Coronary artery (tissue), 2 donors: ENCODE results near the gene SEMA5A.

Source experiments
- DNase-seq: peaks from one replicate; pipeline ENCODE4 v3.0.0-alpha.2; 2017; ENCODE audit warnings: low spot score
- H3K27ac ChIP-seq, 2 donors: fragments of 200-600 bp; sonication (generic); one replicate each; pipeline ENCODE4 v1.5.1; 2016 to 2019
- H3K4me3 ChIP-seq: fragments of 200-600 bp; sonication (generic); 2 replicates; pipeline ENCODE4 v1.5.1; 2016; ENCODE audit warnings: mild to moderate bottlenecking, moderate library complexity
- CTCF ChIP-seq: fragments of 200-600 bp; sonication (generic); IDR thresholded peaks from one replicate; pipeline ENCODE4 v1.5.1; 2019; ENCODE audit warnings: antibody characterized with exemption

SEMA5A gene

GRCh38 chr5:9118852-9119251 is 427.0 kb downstream of the SEMA5A start:
- no peak for TF ChIP-seq CTCF

GRCh38 chr5:9115093-9115492 is 430.8 kb downstream of the SEMA5A start:
- no peak for TF ChIP-seq CTCF
- H3K27ac ChIP-seq, result no peak overlapping the region
- no peak for DNase-seq
- H3K4me3 ChIP-seq, result no peak overlapping the region

More at GRCh38 chr5:9118852-9119251, 427.0 kb downstream of the SEMA5A start:
- no peak for DNase-seq
- no peak overlapping the region for H3K4me3 ChIP-seq
- no peak overlapping the region for H3K27ac ChIP-seq

- H3K4me3 ChIP-seq, result no peak overlapping the region
- no peak overlapping the region for H3K27ac ChIP-seq
- TF ChIP-seq CTCF, result no peak
- no peak for DNase-seq
Observed at GRCh38 chr5:9112520-9113291, 433.2 kb downstream of the SEMA5A start.

DNA sequence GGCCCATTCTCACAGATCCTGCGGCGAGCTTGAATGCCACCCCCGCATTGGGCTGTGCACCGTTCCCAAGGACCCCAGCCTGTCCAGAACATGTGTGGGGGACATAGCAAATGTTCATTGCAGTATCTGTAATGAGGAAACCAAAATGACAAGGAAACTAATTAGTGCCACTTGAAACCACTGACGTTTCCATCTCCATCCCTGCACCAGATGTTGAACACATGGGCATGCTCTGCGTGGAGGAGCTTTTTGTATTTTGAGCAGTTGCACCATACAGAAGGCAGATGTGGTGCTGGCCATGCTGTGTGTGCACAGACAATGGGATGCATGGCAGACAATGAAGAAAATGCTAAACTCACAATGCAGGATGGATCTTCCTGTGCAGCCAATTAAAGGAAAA is 437.7 kb downstream of the SEMA5A start:
- H3K4me3 ChIP-seq, result no peak overlapping the region
- no peak for TF ChIP-seq CTCF
- H3K27ac ChIP-seq, result no peak overlapping the region
- no peak for DNase-seq

- Histone ChIP-seq H3K4me3 (no peak overlapping the region), H3K27ac (no peak overlapping the region)
- no peak for TF ChIP-seq CTCF
- DNase-seq, result no peak
Observed at GRCh38 chr5:9105851-9106250, 440.0 kb downstream of the SEMA5A start.

DNA sequence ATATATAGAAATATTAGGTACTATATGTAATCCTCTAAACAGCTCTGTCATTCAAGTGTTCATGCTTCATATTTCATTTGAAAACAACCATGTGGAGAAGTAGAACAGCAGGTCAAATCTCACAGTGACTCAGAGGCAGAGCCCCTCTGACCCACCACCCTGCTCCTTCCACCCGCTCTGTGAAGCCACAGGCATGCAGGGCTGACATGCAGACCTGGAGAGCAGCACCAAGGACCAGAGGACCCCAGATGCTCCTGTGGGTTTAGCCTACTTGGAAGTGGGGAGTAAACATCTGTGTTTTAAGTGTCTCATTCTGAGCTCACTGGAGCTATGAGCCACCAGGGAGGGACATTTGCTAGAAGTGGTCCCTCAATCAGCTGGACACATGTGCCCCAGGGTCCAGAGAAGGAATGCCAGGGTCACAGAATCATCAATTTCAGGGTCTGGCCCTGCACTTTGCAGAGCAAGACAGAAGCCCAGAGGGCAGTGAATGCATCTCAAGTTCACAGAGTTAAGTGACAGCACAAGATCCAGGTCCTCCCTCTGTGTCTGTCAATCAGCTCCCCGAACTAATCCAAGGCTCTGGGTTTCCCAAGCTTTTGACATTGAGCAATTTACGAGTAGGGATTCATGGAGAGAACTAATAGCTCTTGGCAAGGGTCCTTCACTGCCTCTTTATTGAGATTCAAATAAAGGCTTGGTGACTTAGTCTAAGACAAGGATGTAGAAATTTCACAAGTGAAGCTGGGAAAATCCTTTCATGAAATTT is 441.1 kb downstream of the SEMA5A start:
- H3K27ac ChIP-seq, result no peak overlapping the region
- H3K4me3 ChIP-seq, result no peak overlapping the region
- DNase-seq, result no peak
- TF ChIP-seq CTCF, result no peak

DNA sequence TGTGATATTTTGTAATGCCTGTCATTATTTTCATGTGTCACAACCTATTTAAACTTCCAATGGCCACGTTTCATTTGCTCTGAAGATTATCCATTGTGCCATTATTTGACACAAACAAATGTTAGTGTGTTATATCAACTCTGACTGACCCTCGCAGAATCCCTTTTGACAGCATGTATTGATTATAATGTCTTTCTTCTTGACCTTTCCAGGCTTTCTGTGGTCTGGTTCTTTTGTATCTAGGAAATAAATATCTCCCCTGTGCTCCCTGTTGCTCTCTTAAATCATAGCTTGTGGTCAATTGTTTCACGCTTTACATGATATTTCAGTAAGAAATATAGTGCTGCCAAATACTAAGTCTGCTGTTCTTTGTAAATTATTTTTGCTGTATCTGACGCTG is 442.6 kb downstream of the SEMA5A start:
- Histone ChIP-seq H3K4me3 (no peak overlapping the region), H3K27ac (no peak overlapping the region)
- TF ChIP-seq CTCF, result no peak

More for the DNA sequence above, 442.6 kb downstream of the SEMA5A start:
- DNase-seq, result no peak
